ENCODE data around the gene PLTP. TPM values are rescaled to one million over a fixed set of nuclear protein-coding genes. Genes with fewer than 3 reads are reported as not detected.

Gene PLTP
- total RNA-seq, 1 experiment from 2014 or later, result 62.5 TPM

- WGBS (ENCODE audit: extremely low coverage, insufficient read length, low lambda C conversion rate), result no CpG with 5 or more reads among the region's 9 CpGs
- no peak for TF ChIP-seq CTCF (conservative IDR thresholded peaks at IDR 0.05)
- peak overlapping the region; percentile 12 to 72; a peak in 2 of 5 replicates for H3K4me3 Mint-ChIP-seq
Measured at GRCh38 chr20:45883100-45883469, 28.9 kb downstream of the PLTP start.

More at GRCh38 chr20:45883100-45883469, 28.9 kb downstream of the PLTP start:
- no peak overlapping the region for H3K4ac ChIP-seq (ENCODE audit: low read depth, low read length)
- H2BK120ac ChIP-seq (ENCODE audit: low read depth, low read length, poor library complexity, severe bottlenecking), result no peak overlapping the region
- no peak overlapping the region for H2AK5ac ChIP-seq (ENCODE audit: insufficient read length, low read length)
- H3K56ac ChIP-seq (ENCODE audit: insufficient read length, low read depth, low read length), result no peak overlapping the region
- no peak overlapping the region for H3K27ac ChIP-seq (ENCODE audit: insufficient read length, low read depth, low read length)
- no peaks in the 10 kb centered on the region for H4K20me1 ChIP-seq (ENCODE audit: control insufficient read depth, insufficient read depth, insufficient read length)
- H3K79me1 ChIP-seq (ENCODE audit: insufficient read depth, low read depth, low read length, poor library complexity, severe bottlenecking), result no peaks in the 10 kb centered on the region
- H3K23ac ChIP-seq (ENCODE audit: insufficient read length, low read depth, low read length), result no peak overlapping the region
- no peak overlapping the region for H3K14ac ChIP-seq (ENCODE audit: insufficient read depth, low read length)
- H2BK20ac ChIP-seq (ENCODE audit: low read depth, low read length, poor library complexity, severe bottlenecking), result no peak overlapping the region
- no peak overlapping the region for H2BK5ac ChIP-seq (ENCODE audit: insufficient read length, low read length)
- H2BK15ac ChIP-seq (ENCODE audit: low read depth, low read length), result no peak overlapping the region
- no peaks in the 10 kb centered on the region for H3K27me3 ChIP-seq (ENCODE audit: insufficient read depth, low read length)
- H3K4me1 Mint-ChIP-seq, result peaks cover 5 to 9% of the 10 kb centered on the region in 2 experiments
- no peak for DNase-seq
- peaks cover 5% of the 10 kb centered on the region; the same call in 1 of the 2 replicates for H3K79me2 ChIP-seq (ENCODE audit: insufficient read depth, low read length)
- no peak overlapping the region for H2BK12ac ChIP-seq (ENCODE audit: insufficient read length, low read depth, low read length)
- no peak overlapping the region for H3K4me2 ChIP-seq (ENCODE audit: insufficient read depth, insufficient read length, low read length)
- H3K27me3 Mint-ChIP-seq (ENCODE audit: low read depth), result no peaks in the 10 kb centered on the region
- peaks cover 19 to 32% (median 24%) of the 10 kb centered on the region in 3 experiments for H3K36me3 Mint-ChIP-seq (ENCODE audit: insufficient read depth in 1 of 3, low read depth in 3 of 3)
- no peak overlapping the region for H3K18ac ChIP-seq (ENCODE audit: insufficient read length, low read depth, low read length)
- H3T11ph ChIP-seq (ENCODE audit: low read length), result no peak overlapping the region
- H3K9me3 Mint-ChIP-seq, result no peaks in the 10 kb centered on the region; a peak in 1 of 5 replicates
- H3K23me2 ChIP-seq (ENCODE audit: insufficient read length, low read depth, low read length, poor library complexity, severe bottlenecking), result peaks cover 5% of the 10 kb centered on the region
- no peak overlapping the region for H2AFZ ChIP-seq (ENCODE audit: low read length)
- H3K9me3 ChIP-seq (ENCODE audit: control insufficient read depth, low read depth, low read length), result no peaks in the 10 kb centered on the region
- no peak overlapping the region for H4K8ac ChIP-seq (replicated peaks; ENCODE audit: insufficient read length, low read depth, low read length)
- no peak overlapping the region for H3K27ac Mint-ChIP-seq
- no peak overlapping the region for H4K91ac ChIP-seq (ENCODE audit: insufficient read length, low read depth, low read length)
- no peak overlapping the region for H3K9ac ChIP-seq (ENCODE audit: extremely low read depth, insufficient read length, low read length)
- H3K4me1 ChIP-seq (ENCODE audit: insufficient read depth, low read length), result no peaks in the 10 kb centered on the region
- no peak overlapping the region for H4K5ac ChIP-seq (ENCODE audit: insufficient read length, low read depth, low read length)
